ENCODE measurements around the gene KCNS1.

- no peak for TF ChIP-seq CTCF (IDR thresholded peaks at IDR 0.05; ENCODE audit: insufficient read depth, low read depth, low read length)
- TF ChIP-seq EZH2 (IDR thresholded peaks at IDR 0.05; ENCODE audit: insufficient read depth, low read length) = no peak
These were observed 13.8 kb upstream of the KCNS1 start, which contains the start of gene WFDC5 for GRCh38 chr20:45114465-45115385.
